ENCODE measurements around the gene DLGAP1.

Gene DLGAP1

GRCh38 chr18:3466045-3466444 lies 989.1 kb downstream of the DLGAP1 start:
- H3F3A ChIP-seq (ENCODE audit: insufficient read depth): no peaks in the 10 kb centered on the region
- H3K4me3 ChIP-seq (ENCODE audit: insufficient read depth, low read length, poor library complexity, severe bottlenecking): no peak overlapping the region
- H3K9me2 ChIP-seq (replicated peaks; ENCODE audit: insufficient read depth, low read length): no peaks in the 10 kb centered on the region
- no peaks in the 10 kb centered on the region for H3K36me3 ChIP-seq (ENCODE audit: low read length)
- no peak overlapping the region for H3K4me2 ChIP-seq (ENCODE audit: low read depth, low read length, poor library complexity, severe bottlenecking)
- H2AFZ ChIP-seq (ENCODE audit: low read depth, low read length, severe bottlenecking): no peak overlapping the region
- TF ChIP-seq EZH2phosphoT487 (conservative IDR thresholded peaks at IDR 0.05; ENCODE audit: low read length) (no peak), CTCF (IDR thresholded peaks at IDR 0.05; ENCODE audit: insufficient read depth, low read length, poor library complexity, severe bottlenecking) (no peak)
- H3K27ac ChIP-seq (ENCODE audit: low read depth, low read length): no peak overlapping the region
- no peaks in the 10 kb centered on the region for H3K79me2 ChIP-seq (ENCODE audit: insufficient read depth, low read length)
- no peaks in the 10 kb centered on the region for H4K20me1 ChIP-seq (ENCODE audit: low read depth, low read length)
- no peak overlapping the region for H3K9ac ChIP-seq (ENCODE audit: low read length)
- H3K9me3 ChIP-seq (ENCODE audit: insufficient read depth, low read length): no peaks in the 10 kb centered on the region
- H3K27me3 ChIP-seq (ENCODE audit: low read length): no peaks in the 10 kb centered on the region

- Histone ChIP-seq H3K4me3 (ENCODE audit: insufficient read depth, low read length, poor library complexity, severe bottlenecking) (no peak overlapping the region), H3K9me3 (ENCODE audit: insufficient read depth, low read length) (no peaks in the 10 kb centered on the region), H4K20me1 (ENCODE audit: low read depth, low read length) (no peaks in the 10 kb centered on the region), H3K27me3 (ENCODE audit: low read length) (no peaks in the 10 kb centered on the region), H3K27ac (ENCODE audit: low read depth, low read length) (no peak overlapping the region), H3K79me2 (ENCODE audit: insufficient read depth, low read length) (no peaks in the 10 kb centered on the region), H3K4me2 (ENCODE audit: low read depth, low read length, poor library complexity, severe bottlenecking) (no peak overlapping the region), H2AFZ (ENCODE audit: low read depth, low read length, severe bottlenecking) (no peak overlapping the region), H3K36me3 (ENCODE audit: low read length) (no peaks in the 10 kb centered on the region), H3K9ac (ENCODE audit: low read length) (no peak overlapping the region), H3F3A (ENCODE audit: insufficient read depth) (no peaks in the 10 kb centered on the region), H3K9me2 (replicated peaks; ENCODE audit: insufficient read depth, low read length) (no peaks in the 10 kb centered on the region)
- TF ChIP-seq EZH2phosphoT487 (conservative IDR thresholded peaks at IDR 0.05; ENCODE audit: low read length) (no peak), CTCF (IDR thresholded peaks at IDR 0.05; ENCODE audit: insufficient read depth, low read length, poor library complexity, severe bottlenecking) (no peak)
These were observed 992.1 kb downstream of the DLGAP1 start for GRCh38 chr18:3463051-3463450.

GRCh38 chr18:3461704-3462103 lies 993.4 kb downstream of the DLGAP1 start:
- no peaks in the 10 kb centered on the region for H3K9me3 ChIP-seq (ENCODE audit: insufficient read depth, low read length)
- H4K20me1 ChIP-seq (ENCODE audit: low read depth, low read length): no peaks in the 10 kb centered on the region
- no peaks in the 10 kb centered on the region for H3K9me2 ChIP-seq (replicated peaks; ENCODE audit: insufficient read depth, low read length)
- no peak overlapping the region for H3K27ac ChIP-seq (ENCODE audit: low read depth, low read length)
- H3K79me2 ChIP-seq (ENCODE audit: insufficient read depth, low read length): no peaks in the 10 kb centered on the region
- H3K36me3 ChIP-seq (ENCODE audit: low read length): no peaks in the 10 kb centered on the region
- no peaks in the 10 kb centered on the region for H3F3A ChIP-seq (ENCODE audit: insufficient read depth)
- TF ChIP-seq EZH2phosphoT487 (conservative IDR thresholded peaks at IDR 0.05; ENCODE audit: low read length) (no peak), CTCF (IDR thresholded peaks at IDR 0.05; ENCODE audit: insufficient read depth, low read length, poor library complexity, severe bottlenecking) (no peak)
- H3K4me2 ChIP-seq (ENCODE audit: low read depth, low read length, poor library complexity, severe bottlenecking): no peak overlapping the region
- H3K9ac ChIP-seq (ENCODE audit: low read length): no peak overlapping the region
- no peak overlapping the region for H2AFZ ChIP-seq (ENCODE audit: low read depth, low read length, severe bottlenecking)
- H3K27me3 ChIP-seq (ENCODE audit: low read length): no peaks in the 10 kb centered on the region
- H3K4me3 ChIP-seq (ENCODE audit: insufficient read depth, low read length, poor library complexity, severe bottlenecking): no peak overlapping the region
